Measurements from ENCODE around the gene NFIB.

NFIB gene

DNA sequence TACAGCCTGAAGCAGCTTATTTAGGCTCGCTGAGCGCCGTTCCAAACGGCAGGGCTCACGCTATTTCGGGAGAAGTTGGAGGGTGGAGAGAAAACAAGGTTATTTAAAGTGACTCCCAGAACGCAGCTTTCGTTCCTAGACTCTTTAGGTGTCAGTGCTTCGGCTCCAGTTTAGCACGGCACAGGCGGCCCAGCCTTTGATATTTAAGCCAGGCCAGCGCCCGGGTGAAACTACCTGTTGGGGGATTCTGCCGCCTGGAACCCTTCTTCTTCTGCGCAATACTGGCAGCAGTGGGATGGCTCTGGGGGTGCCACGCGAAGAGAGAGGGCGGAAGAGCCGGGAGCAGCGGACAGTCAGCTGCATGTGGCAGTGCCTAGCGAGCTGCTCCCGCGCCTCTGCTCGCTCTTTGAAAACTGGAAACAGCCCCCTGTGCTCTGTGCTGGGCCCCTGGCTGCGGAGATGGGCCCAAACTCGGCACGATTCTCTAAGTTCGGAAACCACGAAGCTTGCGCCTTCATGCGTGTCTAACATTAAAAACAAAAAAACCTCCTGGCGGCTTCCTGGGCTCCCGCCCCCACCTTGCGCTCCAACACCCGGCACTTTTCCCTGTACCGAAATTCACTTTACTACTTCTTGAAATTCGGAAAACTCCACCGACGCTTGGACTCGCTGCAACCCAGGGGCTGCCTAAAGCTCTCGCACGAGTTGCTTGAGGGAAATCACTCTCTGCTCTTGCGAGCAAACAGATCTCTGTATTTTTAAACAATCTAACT lies 34.6 kb upstream of the NFIB start:
- H3K4me1 Mint-ChIP-seq (ENCODE audit: low read depth), result peaks cover 3% of the 10 kb centered on the region
- no peak overlapping the region for H3K4me3 Mint-ChIP-seq
- H3K27ac Mint-ChIP-seq, result peak overlapping the region; percentile 57
- H3K36me3 Mint-ChIP-seq (ENCODE audit: low read depth), result no peaks in the 10 kb centered on the region
- H3K27me3 Mint-ChIP-seq (ENCODE audit: low read depth), result peaks cover 15% of the 10 kb centered on the region
- no peaks in the 10 kb centered on the region for H3K9me3 Mint-ChIP-seq

DNA sequence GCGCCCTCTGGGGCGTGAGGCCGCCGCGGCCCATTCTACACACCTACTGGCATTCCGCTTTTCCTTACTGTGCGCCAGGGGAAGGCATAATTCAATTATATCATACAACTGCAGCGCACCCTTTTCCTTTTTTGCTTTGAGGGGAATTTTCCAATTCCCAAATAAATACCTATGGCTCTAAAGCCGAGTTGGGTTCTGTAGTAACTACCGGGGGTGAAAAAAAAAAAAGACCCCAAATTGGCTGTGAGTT lies 34.1 kb upstream of the NFIB start:
- Mint-ChIP-seq H3K4me3 (no peak overlapping the region), H3K27me3 (ENCODE audit: low read depth) (peaks cover 10% of the 10 kb centered on the region), H3K27ac (peak overlapping the region; percentile 26)

DNA sequence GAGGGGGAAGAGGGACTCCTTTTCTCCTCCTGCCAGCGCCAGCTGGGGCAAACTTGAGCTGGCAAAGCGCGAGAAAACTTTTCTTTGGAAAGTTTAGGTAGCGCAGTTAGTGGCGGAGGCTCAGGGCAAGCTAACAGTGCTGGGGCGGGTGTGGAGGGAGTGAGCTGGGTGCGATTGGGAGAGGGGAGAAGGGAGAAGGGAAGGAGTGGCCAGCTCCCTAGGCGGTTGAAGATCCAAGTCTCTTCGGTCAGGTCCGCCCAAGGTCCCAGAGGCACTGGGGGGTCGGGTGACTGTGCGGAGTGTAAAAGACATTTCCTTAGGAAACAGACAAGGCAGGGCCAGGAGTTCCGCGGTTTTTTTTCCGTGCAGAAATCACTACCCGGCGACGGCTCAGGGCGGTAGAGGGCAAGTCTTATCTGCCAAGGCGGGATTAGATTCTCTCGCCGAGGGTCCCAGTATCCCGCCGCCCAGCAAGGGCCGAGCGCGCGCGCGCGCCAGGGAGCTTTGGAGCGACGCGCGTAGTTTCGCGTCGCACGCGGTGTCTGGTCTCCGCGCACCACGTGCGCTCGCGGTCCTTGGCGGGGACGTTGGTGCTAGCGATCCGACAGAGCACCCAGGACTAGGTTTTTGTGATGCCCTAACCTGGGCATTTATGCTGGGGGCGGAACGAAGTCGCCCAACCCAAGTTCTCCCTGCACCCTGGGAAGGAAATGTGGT lies 33.6 kb upstream of the NFIB start:
- Mint-ChIP-seq H3K27me3 (ENCODE audit: low read depth) (peaks cover 5% of the 10 kb centered on the region), H3K27ac (no peak overlapping the region), H3K4me1 (ENCODE audit: low read depth) (peaks cover 2% of the 10 kb centered on the region), H3K36me3 (ENCODE audit: low read depth) (no peaks in the 10 kb centered on the region), H3K9me3 (no peaks in the 10 kb centered on the region), H3K4me3 (no peak overlapping the region)

More for the DNA sequence above, 34.1 kb upstream of the NFIB start:
- Mint-ChIP-seq H3K9me3 (no peaks in the 10 kb centered on the region), H3K36me3 (ENCODE audit: low read depth) (no peaks in the 10 kb centered on the region), H3K4me1 (ENCODE audit: low read depth) (peaks cover 2% of the 10 kb centered on the region)

DNA sequence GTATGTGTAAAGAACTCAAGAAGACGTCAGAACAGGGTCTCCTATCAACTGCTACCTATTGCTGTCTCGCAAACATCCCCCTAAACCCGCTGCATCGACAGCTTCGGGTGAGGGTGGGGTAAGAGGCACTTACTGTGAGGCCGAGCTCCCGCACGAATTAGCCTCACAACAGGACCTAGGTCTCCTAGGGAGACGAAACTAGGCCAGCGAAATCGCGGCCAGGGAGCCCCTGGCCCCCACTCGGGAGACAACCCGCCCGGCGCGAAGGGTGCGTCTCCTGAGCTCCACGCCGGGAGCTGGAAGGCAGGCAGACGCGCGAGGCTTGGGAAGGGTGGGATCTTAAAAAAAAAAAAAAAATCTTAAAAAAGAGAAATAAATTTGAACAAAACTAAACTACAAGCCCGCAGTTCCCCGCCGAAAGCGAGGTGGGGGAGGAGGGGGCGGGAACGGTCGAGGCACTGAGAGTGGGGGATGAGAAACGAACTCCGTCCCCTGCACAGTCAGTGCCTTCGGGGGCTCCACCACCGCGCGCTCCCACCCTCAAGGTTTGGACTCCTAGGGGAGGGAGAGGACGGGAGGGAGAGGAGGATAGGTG lies 33.0 kb upstream of the NFIB start:
- Mint-ChIP-seq H3K4me1 (ENCODE audit: low read depth) (peaks cover 2% of the 10 kb centered on the region), H3K27ac (no peak overlapping the region), H3K4me3 (no peak overlapping the region), H3K36me3 (ENCODE audit: low read depth) (no peaks in the 10 kb centered on the region), H3K9me3 (no peaks in the 10 kb centered on the region), H3K27me3 (ENCODE audit: low read depth) (no peaks in the 10 kb centered on the region)

DNA sequence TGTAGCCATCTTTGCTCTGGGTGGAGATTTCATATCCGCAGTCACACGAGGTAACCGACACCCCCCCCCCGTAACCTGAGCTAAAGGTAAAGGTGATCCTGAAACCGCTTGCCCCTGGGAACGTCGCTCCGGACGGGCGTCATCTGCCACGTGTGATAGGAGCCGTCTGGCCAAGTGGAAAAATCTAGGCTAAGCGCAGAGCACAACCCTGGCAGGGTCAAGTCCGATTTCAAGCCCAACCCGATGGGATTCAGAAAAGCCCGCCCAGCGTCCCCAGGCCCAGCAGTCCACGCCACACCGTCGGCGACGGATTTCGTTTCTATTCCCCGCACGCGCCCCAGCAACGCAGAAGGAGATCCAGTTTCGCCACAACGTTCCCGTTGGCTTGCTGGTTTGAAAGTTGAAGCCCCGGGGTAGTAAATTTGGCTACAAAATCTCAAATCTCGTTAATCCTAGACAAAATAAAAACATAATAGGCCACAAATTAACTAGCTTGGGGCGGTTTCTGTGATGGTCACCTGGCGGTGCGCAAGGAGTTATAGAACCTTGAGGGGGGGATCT lies 32.4 kb upstream of the NFIB start:
- Mint-ChIP-seq H3K4me1 (ENCODE audit: low read depth) (peaks cover 2% of the 10 kb centered on the region), H3K27me3 (ENCODE audit: low read depth) (peaks cover 4% of the 10 kb centered on the region), H3K36me3 (ENCODE audit: low read depth) (no peaks in the 10 kb centered on the region), H3K9me3 (no peaks in the 10 kb centered on the region), H3K4me3 (no peak overlapping the region), H3K27ac (no peak overlapping the region)

DNA sequence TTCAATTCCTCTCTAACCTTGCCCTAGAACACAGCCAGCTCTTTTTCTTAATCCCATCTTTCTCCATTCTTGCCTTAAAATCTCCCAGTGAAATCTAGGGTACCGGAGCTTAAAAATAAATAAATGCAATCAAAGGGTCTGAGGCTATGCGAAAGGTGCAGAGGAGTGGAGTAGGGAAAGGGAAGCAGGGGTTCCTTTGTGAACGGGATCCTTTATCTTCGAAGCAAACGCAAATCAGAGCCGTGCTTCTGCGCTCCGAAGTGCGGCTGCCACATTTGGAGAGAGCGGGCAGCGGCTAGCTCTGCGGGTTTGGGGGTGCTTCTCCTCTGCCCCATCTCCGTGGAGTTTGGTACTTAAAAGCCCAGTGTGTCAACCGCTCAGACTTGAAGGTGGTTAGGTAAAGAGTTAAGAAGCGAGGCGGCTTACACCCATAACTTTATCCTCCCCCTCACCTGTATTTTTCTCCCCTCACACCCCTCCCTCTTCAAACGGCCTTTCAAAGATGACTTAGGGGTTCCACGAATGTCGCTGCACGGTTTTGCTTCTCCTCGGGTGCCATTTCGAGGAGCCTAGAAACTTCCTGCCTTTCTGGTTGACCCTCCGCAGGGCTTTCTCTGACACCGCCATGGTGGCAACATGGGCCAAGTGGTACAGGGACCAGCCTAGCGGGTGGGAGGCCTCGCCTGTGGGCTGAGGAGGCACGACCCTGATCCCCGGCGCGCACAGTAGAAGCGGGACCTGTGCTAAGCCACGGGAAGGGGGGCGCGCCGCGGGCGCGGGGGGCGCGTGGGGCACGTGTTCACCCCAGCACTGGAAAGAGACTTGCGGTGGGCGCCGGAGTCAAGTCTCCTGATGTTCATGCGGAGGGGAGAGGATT lies 31.7 kb upstream of the NFIB start:
- peaks cover 7% of the 10 kb centered on the region for H3K27me3 Mint-ChIP-seq (ENCODE audit: low read depth)

DNA sequence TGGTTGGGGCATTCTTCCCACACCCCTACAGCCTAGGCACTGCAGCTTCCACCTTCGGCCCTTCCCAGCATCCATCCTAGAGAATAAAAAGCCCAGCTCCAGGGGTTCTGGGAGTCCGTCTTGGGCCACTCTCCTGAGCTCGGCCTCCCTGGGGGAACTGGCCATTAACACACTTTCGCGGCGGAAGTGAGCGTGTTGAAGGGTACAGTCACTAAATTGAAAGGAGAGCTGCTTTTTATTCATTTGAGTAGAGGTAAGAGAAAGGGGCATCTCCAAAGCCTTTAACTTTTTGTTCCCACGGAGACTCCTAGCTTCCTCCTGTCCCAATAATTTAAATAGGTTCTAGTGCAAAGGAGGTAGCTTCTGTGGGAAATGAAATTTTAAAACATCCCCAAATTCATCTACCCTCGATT lies 31.0 kb upstream of the NFIB start:
- Mint-ChIP-seq H3K4me3 (no peak overlapping the region), H3K27ac (no peak overlapping the region), H3K36me3 (ENCODE audit: low read depth) (no peaks in the 10 kb centered on the region), H3K27me3 (ENCODE audit: low read depth) (peaks cover 7% of the 10 kb centered on the region), H3K4me1 (ENCODE audit: low read depth) (peaks cover 2% of the 10 kb centered on the region), H3K9me3 (no peaks in the 10 kb centered on the region)

More for the DNA sequence above, 31.7 kb upstream of the NFIB start:
- no peak overlapping the region for H3K4me3 Mint-ChIP-seq
- peaks cover 2% of the 10 kb centered on the region for H3K4me1 Mint-ChIP-seq (ENCODE audit: low read depth)
- no peak overlapping the region for H3K27ac Mint-ChIP-seq
- no peaks in the 10 kb centered on the region for H3K36me3 Mint-ChIP-seq (ENCODE audit: low read depth)
- H3K9me3 Mint-ChIP-seq, result no peaks in the 10 kb centered on the region

DNA sequence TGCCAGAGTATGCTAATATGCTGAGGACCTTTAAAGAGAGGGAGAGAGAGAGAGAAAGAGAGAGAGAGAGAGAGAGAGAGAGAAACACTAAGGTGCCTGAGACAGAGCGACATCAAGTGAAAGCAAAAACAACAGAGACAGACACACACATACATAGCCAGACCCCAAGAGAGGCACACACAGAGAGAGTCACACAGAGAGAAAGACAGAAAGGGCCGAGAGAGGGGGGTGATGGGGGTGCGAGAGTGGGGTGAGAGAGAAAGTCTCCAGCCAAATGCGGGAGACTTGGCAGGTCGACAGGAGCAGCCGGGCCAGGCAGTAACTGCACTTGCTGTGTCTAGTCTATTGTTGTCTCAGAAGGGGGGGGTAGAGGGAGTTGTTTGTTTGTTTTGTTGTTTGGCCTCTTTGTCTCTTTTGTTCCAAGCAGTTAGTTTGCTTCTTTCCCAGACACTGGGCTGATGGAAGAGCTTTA lies 30.1 kb upstream of the NFIB start:
- Mint-ChIP-seq H3K27me3 (ENCODE audit: low read depth) (peaks cover 7% of the 10 kb centered on the region), H3K9me3 (no peaks in the 10 kb centered on the region), H3K27ac (no peak overlapping the region), H3K4me3 (no peak overlapping the region), H3K4me1 (ENCODE audit: low read depth) (peaks cover 2% of the 10 kb centered on the region), H3K36me3 (ENCODE audit: low read depth) (no peaks in the 10 kb centered on the region)

DNA sequence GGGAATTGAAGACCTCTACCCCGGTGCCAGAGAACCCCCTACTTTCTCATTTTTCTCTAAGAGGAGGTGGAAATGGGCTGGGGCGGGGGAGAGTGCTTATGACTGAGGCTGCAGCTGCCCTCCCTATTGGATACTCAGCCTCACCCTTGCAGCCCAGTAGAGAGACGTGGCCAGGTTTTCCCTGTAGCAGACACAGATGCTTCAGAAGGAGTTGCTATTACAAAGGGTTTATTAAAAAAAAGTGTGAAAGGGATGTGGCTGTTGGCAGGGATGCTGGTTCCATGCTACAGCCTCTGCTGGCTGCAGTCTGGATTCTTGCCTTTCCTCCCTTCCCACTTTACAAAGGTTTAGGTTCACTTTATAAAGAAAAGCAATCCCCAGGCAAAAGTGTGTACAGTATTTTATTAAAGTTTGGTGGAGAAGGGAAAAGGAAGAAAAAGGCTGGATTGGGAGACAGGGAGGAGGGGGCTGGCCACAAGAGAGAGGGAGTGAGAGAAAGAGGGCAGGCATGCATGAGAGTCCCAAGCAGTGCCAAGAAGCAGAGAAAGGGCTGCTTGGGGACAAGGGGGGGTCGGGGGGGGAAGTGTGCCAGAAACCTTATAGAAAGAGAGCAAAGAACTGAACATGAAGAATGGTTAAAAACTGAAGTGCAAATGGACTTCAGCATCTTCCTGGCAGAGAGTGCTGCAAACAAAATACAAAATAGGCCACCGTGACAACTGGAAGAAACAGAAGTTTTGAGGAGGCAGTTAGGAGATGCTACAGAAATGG lies 29.5 kb upstream of the NFIB start:
- no peak overlapping the region for H3K27ac Mint-ChIP-seq
- no peaks in the 10 kb centered on the region for H3K36me3 Mint-ChIP-seq (ENCODE audit: low read depth)
- H3K27me3 Mint-ChIP-seq (ENCODE audit: low read depth), result peaks cover 7% of the 10 kb centered on the region
- no peaks in the 10 kb centered on the region for H3K9me3 Mint-ChIP-seq
- H3K4me1 Mint-ChIP-seq (ENCODE audit: low read depth), result no peaks in the 10 kb centered on the region
- no peak overlapping the region for H3K4me3 Mint-ChIP-seq

DNA sequence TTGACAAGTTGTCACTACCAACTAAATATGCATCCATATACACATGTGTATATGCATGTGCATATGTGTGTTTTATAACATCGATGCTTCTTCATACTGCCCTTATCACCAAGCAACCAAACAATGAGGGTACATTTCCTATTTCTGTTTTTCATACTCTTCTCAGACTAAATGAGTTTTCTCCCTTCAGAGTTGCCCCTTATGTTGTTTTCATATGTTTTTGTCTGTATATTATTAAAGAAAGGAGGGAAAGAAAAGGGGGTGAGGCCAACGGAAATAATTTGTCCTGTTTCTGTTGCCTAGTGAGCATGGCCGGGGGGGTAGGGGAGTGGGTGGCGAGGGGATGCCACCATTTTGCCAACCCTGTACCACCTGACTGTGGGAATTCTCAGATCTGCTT lies 28.8 kb upstream of the NFIB start:
- Mint-ChIP-seq H3K27ac (no peak overlapping the region), H3K36me3 (ENCODE audit: low read depth) (no peaks in the 10 kb centered on the region), H3K9me3 (no peaks in the 10 kb centered on the region), H3K27me3 (ENCODE audit: low read depth) (peaks cover 7% of the 10 kb centered on the region), H3K4me3 (no peak overlapping the region), H3K4me1 (ENCODE audit: low read depth) (no peaks in the 10 kb centered on the region)

DNA sequence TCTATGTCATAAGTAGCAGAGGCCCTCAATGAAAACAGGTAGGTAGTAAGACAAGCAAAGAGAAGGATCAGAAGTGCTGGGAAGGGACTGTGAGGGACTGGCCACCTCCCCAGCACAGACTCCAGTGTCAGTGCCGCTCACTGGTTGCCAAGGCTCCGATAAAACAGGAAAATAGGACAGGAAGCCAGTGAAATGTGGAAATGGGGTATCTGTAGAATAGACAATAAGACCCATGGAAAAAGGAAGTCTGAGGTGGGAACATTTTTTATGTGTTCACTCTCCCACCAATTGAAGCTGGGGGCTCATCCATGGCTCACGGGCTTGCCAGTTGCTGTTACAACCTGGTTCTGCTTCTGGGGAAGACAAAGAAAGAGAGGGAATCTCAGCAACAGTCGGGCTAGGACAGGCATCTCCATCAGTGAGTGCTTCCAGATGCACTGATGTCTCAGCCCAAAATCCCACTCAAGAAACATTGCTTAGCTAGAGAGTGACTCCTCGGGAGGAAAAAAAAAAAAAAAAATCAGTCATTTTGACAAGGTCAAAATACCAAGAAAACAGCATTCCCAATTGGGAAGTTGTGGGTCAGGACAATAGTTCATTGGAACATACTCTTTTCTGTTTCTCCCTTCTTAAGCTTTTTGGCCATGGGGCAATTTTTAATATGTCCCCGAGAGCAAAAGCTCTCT lies 27.6 kb upstream of the NFIB start:
- H3K36me3 Mint-ChIP-seq (ENCODE audit: low read depth), result no peaks in the 10 kb centered on the region
- no peak overlapping the region for H3K4me3 Mint-ChIP-seq
- no peak overlapping the region for H3K27ac Mint-ChIP-seq
- H3K27me3 Mint-ChIP-seq (ENCODE audit: low read depth), result peaks cover 7% of the 10 kb centered on the region
- no peaks in the 10 kb centered on the region for H3K9me3 Mint-ChIP-seq
- H3K4me1 Mint-ChIP-seq (ENCODE audit: low read depth), result no peaks in the 10 kb centered on the region

DNA sequence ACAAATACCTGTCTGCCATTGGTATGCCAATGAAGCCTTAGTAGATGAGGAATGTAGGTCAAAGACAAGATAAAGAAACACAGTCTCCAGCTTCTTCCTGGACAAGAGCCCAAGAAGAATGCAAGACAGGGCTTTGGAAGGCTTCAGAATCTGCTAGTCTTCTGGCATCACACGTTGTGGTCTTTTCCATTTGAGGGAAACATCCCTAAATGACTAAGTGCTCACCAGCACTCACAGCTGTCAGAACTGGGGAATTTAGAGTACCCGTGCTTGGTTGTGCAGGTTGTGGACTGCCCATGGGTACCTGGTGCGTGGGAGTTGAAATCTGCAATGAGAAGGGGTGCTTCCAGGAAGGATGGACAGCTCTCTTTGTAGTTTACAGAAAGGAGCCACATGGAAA lies 27.1 kb upstream of the NFIB start:
- Mint-ChIP-seq H3K27me3 (ENCODE audit: low read depth) (peaks cover 7% of the 10 kb centered on the region), H3K4me1 (ENCODE audit: low read depth) (no peaks in the 10 kb centered on the region), H3K9me3 (no peaks in the 10 kb centered on the region), H3K4me3 (no peak overlapping the region), H3K27ac (no peak overlapping the region), H3K36me3 (ENCODE audit: low read depth) (no peaks in the 10 kb centered on the region)

DNA sequence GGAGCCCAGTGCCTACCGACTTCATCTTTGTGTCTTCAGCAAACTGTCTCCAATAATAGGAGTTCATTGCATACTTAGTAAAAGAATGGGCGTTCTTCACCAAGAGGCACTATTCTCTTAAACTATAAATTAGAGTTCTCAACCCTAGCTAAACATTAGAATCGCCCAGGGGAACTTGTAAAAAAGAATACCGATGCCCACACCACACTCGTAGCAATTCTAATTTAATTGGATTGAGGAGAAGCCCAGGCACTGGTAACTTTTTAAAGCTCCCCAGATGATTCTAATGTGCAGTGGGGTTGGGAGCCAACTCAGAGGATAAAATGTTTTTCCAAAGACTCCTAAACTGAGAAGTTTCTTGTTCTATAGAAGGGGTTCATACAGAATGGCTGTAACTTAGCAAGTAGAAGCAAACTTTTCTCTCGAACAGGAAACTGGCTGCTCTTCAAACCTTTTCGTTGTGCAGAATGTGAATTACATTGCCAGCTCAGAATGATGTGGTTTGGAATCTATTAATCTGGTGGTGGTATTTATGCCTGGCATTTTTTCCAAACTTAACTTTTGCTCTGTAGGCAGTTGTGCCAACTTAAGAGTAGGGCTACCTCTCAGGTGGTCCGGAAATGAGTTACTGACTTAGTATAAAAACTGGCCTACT lies 26.4 kb upstream of the NFIB start:
- Mint-ChIP-seq H3K9me3 (no peaks in the 10 kb centered on the region), H3K4me3 (no peak overlapping the region), H3K4me1 (ENCODE audit: low read depth) (no peaks in the 10 kb centered on the region)

More for the DNA sequence above, 26.4 kb upstream of the NFIB start:
- no peak overlapping the region for H3K27ac Mint-ChIP-seq
- no peaks in the 10 kb centered on the region for H3K36me3 Mint-ChIP-seq (ENCODE audit: low read depth)
- peaks cover 7% of the 10 kb centered on the region for H3K27me3 Mint-ChIP-seq (ENCODE audit: low read depth)
